Transverse colon (tissue), 4 donors: ENCODE data around the gene ESD. TPM values are rescaled to one million over a fixed set of nuclear protein-coding genes. Genes with fewer than 3 reads are reported as not detected.

Experiments
- DNase-seq: peaks from one replicate; pipeline ENCODE4 v3.0.0-alpha.2; 2019
- H3K27ac ChIP-seq, 4 donors: fragments of 200-600 bp; sonication (generic); 2 replicates each; pipeline ENCODE4 v1.5.1; 2016 to 2018; ENCODE audit warnings: inconsistent platforms in 4 of 4
- H3K27me3 ChIP-seq: fragments of 200-600 bp; sonication (generic); 2 replicates; pipeline ENCODE4 v1.5.1; 2017; ENCODE audit warnings: inconsistent platforms
- H3K36me3 ChIP-seq, 4 donors: fragments of 200-600 bp; sonication (generic); 2 replicates each; pipeline ENCODE4 v1.5.1; 2017 to 2019; ENCODE audit warnings: inconsistent platforms in 4 of 4
- H3K4me1 ChIP-seq, 4 donors: fragments of 200-600 bp; sonication (generic); 2 replicates each; pipeline ENCODE4 v1.5.1; 2017 to 2020; ENCODE audit warnings: inconsistent platforms in 4 of 4
- H3K4me3 ChIP-seq, 4 donors: fragments of 200-600 bp; sonication (generic); 1 replicate in 1 of 4; 2 replicates in 3 of 4; pipeline versions ENCODE4 v1.5.1 to v1.6.1; 2017 to 2019; ENCODE audit warnings: inconsistent platforms in 4 of 4
- H3K9me3 ChIP-seq, 2 donors: fragments of 200-600 bp; sonication (generic); 2 replicates each; pipeline ENCODE4 v1.5.1; 2017 to 2019; ENCODE audit warnings: inconsistent platforms in 2 of 2
- CTCF ChIP-seq, 5 experiments: fragments of 200-600 bp in 3 of 5; fragments of 450-650 bp in 2 of 5; sonication (generic) in 3 of 5; IDR thresholded peaks; 1 replicate in 2 of 5; 2 replicates in 3 of 5; pipeline ENCODE4 v1.5.1; 2016 to 2017; ENCODE audit warnings: antibody characterized with exemption in 5 of 5, inconsistent platforms in 3 of 5, mild to moderate bottlenecking in 2 of 5, moderate library complexity in 1 of 5
- EP300 ChIP-seq: sonication (generic); formaldehyde crosslinking; IDR thresholded peaks from one replicate; pipeline ENCODE4 v1.6.1; 2017; ENCODE audit warnings: antibody characterized with exemption, low read depth
- POLR2A ChIP-seq: fragments of 450-650 bp; IDR thresholded peaks from one replicate; pipeline ENCODE4 v1.6.1; 2016; ENCODE audit warnings: antibody characterized with exemption, mild to moderate bottlenecking, moderate library complexity
- POLR2AphosphoS5 ChIP-seq, 3 donors: sonication (generic); formaldehyde crosslinking; IDR thresholded peaks; one replicate each; pipeline ENCODE4 v1.6.1; 2016; ENCODE audit warnings: antibody characterized with exemption in 3 of 3
- WGBS, 2 donors: methylation state at CpG; one replicate each; pipeline ENCODE4 v1.1.5; 2018; ENCODE audit warnings: low coverage in 1 of 2; 5-methylcytosine and 5-hydroxymethylcytosine counted together
- in situ Hi-C, 4 donors: fragments of 200-750 bp; cut with MboI; loops; one replicate each; pipeline versions ENCODE4 v1.15.0 to v1.15.1; 2017; ENCODE audit warnings: low sequenced_read_pairs in 3 of 4, low pct_ligation_motif_present in 1 of 4, low pct_unique_long_range_greater_than_20kb in 1 of 4
- intact Hi-C: fragments of 100-400 bp; cut with DNase I; formaldehyde crosslinking; loops from one replicate; pipeline ENCODE4 v1.15.1; 2023; ENCODE audit warnings: low total_unique reads
- total RNA-seq, 4 donors: library from RNA; depleted of rRNA; stranded (reverse); fragments of >200 nt; gene quantifications; one replicate each; pipeline ENCODE4 v1.1.0, GENCODE V29; 2016

ESD gene
- total RNA-seq, 4 donors from 2014 or later: 15.7 to 102 (median 60.6) TPM

GRCh38 chr13:46739447-46740098 is 57.4 kb downstream of the ESD start:
- DNase-seq: no peak
- 93 to 95% methylated on average over 3 to 4 of the region's 4 CpGs for WGBS, 2 donors
- Histone ChIP-seq H3K4me1 (no peaks in the 10 kb centered on the region), H3K4me3 (no peak overlapping the region), H3K27me3 (no peaks in the 10 kb centered on the region), H3K9me3 (no peaks in the 10 kb centered on the region), H3K27ac (no peak overlapping the region), H3K36me3 (peaks cover 0 to 28% (median 2%) of the 10 kb centered on the region in 4 donors)
- in situ Hi-C loops (no loop called here), intact Hi-C loops (no loop called here)
- TF ChIP-seq CTCF (IDR thresholded peaks at IDR 0.05) (no peak), EP300 (no peak), POLR2A (no peak), POLR2AphosphoS5 (IDR thresholded peaks at IDR 0.05) (no peak)

- Histone ChIP-seq H3K27me3 (no peaks in the 10 kb centered on the region), H3K4me3 (no peak overlapping the region), H3K9me3 (no peaks in the 10 kb centered on the region), H3K4me1 (no peaks in the 10 kb centered on the region), H3K27ac (no peak overlapping the region), H3K36me3 (peaks cover 0 to 30% (median 2%) of the 10 kb centered on the region in 4 donors)
- WGBS, 2 donors: 88 to 96% methylated on average over 1 of the region's 1 CpG
- no peak for TF ChIP-seq POLR2A
- TF ChIP-seq EP300: no peak
- no peak for TF ChIP-seq CTCF (IDR thresholded peaks at IDR 0.05)
- no peak for TF ChIP-seq POLR2AphosphoS5 (IDR thresholded peaks at IDR 0.05)
- in situ Hi-C loops (no loop called here), intact Hi-C loops (no loop called here)
- no peak for DNase-seq
Measured at GRCh38 chr13:46738766-46739165, 58.2 kb downstream of the ESD start.

- DNase-seq: no peak
- TF ChIP-seq POLR2AphosphoS5 (IDR thresholded peaks at IDR 0.05) (no peak), POLR2A (no peak), EP300 (no peak), CTCF (IDR thresholded peaks at IDR 0.05) (no peak)
- Histone ChIP-seq H3K4me3 (no peak overlapping the region), H3K4me1 (no peaks in the 10 kb centered on the region), H3K27me3 (no peaks in the 10 kb centered on the region), H3K36me3 (peaks cover 0 to 28% (median 2%) of the 10 kb centered on the region in 4 donors), H3K9me3 (no peaks in the 10 kb centered on the region), H3K27ac (no peak overlapping the region)
- in situ Hi-C loops: no loop called here
- WGBS, 2 donors: 89 to 93% methylated on average over 2 of the region's 2 CpGs
- intact Hi-C loops: no loop called here
Measured at GRCh38 chr13:46738055-46738454, 58.9 kb downstream of the ESD start.

GRCh38 chr13:46736541-46737310 is 60.2 kb downstream of the ESD start:
- no peaks in the 10 kb centered on the region for H3K4me1 ChIP-seq
- intact Hi-C loops: no loop called here
- H3K9me3 ChIP-seq: no peaks in the 10 kb centered on the region
- TF ChIP-seq CTCF (IDR thresholded peaks at IDR 0.05): no peak
- no peak for TF ChIP-seq POLR2AphosphoS5 (IDR thresholded peaks at IDR 0.05)
- TF ChIP-seq POLR2A: no peak
- no peak for TF ChIP-seq EP300
- no peak for DNase-seq
- 75 to 92% methylated on average over 2 of the region's 2 CpGs for WGBS, 2 donors
- H3K4me3 ChIP-seq: no peak overlapping the region
- no peaks in the 10 kb centered on the region for H3K27me3 ChIP-seq
- peaks cover 0 to 18% (median 7%) of the 10 kb centered on the region in 4 donors for H3K36me3 ChIP-seq
- in situ Hi-C loops: no loop called here
- H3K27ac ChIP-seq: no peak overlapping the region
